ENCODE results near the gene CDK4.

Gene CDK4

DNA sequence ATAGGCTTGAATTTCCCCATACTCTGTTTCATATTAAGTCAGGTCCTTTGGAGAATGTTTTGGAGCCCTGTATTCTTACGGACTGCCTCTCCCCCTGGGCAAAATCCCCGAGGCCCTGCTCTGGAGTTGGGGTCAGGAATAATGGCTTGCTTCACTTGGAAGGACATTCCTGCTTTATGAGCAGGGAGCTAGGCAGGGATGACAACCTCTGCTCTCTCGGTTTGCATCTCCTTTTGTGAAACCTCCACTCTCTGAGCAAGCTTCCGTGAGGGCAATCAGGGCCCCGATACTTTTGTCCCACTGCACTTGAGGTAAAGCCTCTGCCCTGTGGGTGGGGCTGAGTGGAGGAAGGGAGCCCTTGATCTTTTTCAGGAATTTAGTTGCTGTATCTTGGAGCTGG, 38.9 kb downstream of the CDK4 start:
- Histone ChIP-seq H3K4me1 (ENCODE audit: control insufficient read depth, insufficient read depth, low read length) (no peaks in the 10 kb centered on the region), H3K27ac (ENCODE audit: low read depth, low read length) (no peak overlapping the region), H3K27me3 (ENCODE audit: control insufficient read depth, insufficient read depth, low read length) (no peaks in the 10 kb centered on the region), H3K9me3 (ENCODE audit: control insufficient read depth, insufficient read depth, low read length) (no peaks in the 10 kb centered on the region), H3K36me3 (ENCODE audit: control insufficient read depth, insufficient read depth, low read length) (peaks cover 17% of the 10 kb centered on the region), H3K9ac (ENCODE audit: low read depth, low read length) (no peak overlapping the region), H3K4me3 (ENCODE audit: low read depth, low read length) (no peak overlapping the region)

DNA sequence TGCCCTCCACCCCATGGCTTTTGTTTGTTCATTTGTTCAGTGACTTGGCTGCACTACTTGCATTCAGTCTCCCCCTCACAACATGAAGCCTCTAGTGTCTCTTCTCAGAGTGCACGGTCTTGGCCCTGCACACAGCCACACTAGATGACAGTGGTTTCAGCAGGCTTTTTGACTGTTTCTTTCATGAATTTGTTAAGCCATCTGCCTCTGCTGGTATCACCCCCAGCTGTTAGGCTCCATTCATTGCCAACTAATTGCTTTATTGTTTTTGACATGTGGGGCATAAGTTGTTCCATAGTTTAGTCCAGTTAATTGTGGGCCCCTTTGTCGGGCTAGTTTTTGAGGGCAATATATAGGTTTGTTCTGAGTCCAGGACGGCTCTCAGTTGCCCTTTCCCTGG, 39.4 kb downstream of the CDK4 start:
- no peak overlapping the region for H3K9ac ChIP-seq (ENCODE audit: low read depth, low read length)
- peaks cover 12% of the 10 kb centered on the region for H3K36me3 ChIP-seq (ENCODE audit: control insufficient read depth, insufficient read depth, low read length)
- no peaks in the 10 kb centered on the region for H3K27me3 ChIP-seq (ENCODE audit: control insufficient read depth, insufficient read depth, low read length)
- H3K4me3 ChIP-seq (ENCODE audit: low read depth, low read length), result no peak overlapping the region
- no peaks in the 10 kb centered on the region for H3K9me3 ChIP-seq (ENCODE audit: control insufficient read depth, insufficient read depth, low read length)
- H3K27ac ChIP-seq (ENCODE audit: low read depth, low read length), result no peak overlapping the region
- H3K4me1 ChIP-seq (ENCODE audit: control insufficient read depth, insufficient read depth, low read length), result no peaks in the 10 kb centered on the region

DNA sequence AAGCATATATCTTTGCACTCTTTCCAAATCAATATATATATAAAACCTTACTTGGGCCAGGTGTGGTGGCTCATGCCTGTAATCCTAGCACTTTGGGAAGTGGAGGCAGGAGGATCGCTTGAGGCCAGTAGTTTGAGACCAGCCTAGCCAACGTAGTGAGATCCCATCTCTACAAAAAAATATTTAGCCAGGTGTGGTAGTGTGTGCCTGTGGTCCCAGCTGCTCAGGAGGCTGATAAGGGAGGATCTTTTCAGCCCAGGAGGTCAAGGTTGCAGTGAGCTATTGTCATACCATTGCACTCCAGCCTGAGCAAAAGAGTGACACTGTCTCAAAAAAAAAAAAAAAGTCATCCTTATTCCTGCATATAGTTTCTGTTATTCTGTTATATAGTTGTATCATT, 43.8 kb downstream of the CDK4 start:
- Histone ChIP-seq H3K9ac (ENCODE audit: low read depth, low read length) (no peak overlapping the region), H3K27ac (ENCODE audit: low read depth, low read length) (no peak overlapping the region), H3K36me3 (ENCODE audit: control insufficient read depth, insufficient read depth, low read length) (peaks cover 5% of the 10 kb centered on the region; the same call in 1 of the 2 replicates), H3K9me3 (ENCODE audit: control insufficient read depth, insufficient read depth, low read length) (no peaks in the 10 kb centered on the region), H3K4me3 (ENCODE audit: low read depth, low read length) (no peak overlapping the region), H3K4me1 (ENCODE audit: control insufficient read depth, insufficient read depth, low read length) (no peaks in the 10 kb centered on the region), H3K27me3 (ENCODE audit: control insufficient read depth, insufficient read depth, low read length) (no peaks in the 10 kb centered on the region)

DNA sequence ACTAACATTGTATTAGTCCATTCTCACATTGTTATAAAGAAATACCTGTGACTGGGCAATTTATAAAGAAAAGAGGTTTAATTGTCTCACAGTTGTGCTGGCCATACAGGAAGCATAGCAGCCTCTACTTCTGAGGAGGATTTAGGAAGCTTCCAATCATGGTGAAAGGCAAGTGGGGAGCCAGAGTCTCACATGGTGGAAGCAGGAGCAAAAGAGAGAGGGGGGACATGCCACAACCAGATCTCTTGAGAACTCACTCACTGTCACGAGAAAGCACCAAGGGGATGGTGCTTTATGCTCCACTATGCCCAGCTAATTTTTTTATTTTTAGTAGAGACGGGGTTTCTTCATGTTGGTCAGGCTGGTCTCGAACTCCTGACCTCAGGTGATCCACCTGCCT, 44.9 kb downstream of the CDK4 start:
- Histone ChIP-seq H3K9me3 (ENCODE audit: control insufficient read depth, insufficient read depth, low read length) (no peaks in the 10 kb centered on the region), H3K27me3 (ENCODE audit: control insufficient read depth, insufficient read depth, low read length) (no peaks in the 10 kb centered on the region), H3K4me3 (ENCODE audit: low read depth, low read length) (no peak overlapping the region), H3K4me1 (ENCODE audit: control insufficient read depth, insufficient read depth, low read length) (no peaks in the 10 kb centered on the region), H3K9ac (ENCODE audit: low read depth, low read length) (no peak overlapping the region), H3K27ac (ENCODE audit: low read depth, low read length) (no peak overlapping the region), H3K36me3 (ENCODE audit: control insufficient read depth, insufficient read depth, low read length) (peaks cover 5% of the 10 kb centered on the region; the same call in 1 of the 2 replicates)

DNA sequence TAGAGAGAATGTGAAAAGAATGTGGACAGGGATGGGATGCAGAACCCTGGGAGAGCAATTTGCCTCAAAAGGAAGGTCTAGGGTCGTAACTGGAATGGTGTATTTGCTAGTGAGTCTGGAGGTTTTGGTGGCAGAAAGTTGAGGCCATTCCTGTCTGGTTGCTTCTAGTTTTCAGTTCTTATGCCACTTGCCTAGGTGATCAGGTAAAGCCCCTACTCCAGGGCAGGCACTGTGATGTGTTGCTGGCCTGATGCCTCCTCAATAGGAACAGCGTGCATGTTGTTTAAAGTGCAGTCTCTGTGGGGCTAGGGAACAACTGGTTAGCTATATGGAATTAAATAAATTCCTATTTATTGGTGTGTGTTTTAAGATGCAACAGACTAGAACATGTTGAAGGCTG, 51.8 kb downstream of the CDK4 start:
- H3K36me3 ChIP-seq (ENCODE audit: control insufficient read depth, insufficient read depth, low read length), result peaks cover 14% of the 10 kb centered on the region

DNA sequence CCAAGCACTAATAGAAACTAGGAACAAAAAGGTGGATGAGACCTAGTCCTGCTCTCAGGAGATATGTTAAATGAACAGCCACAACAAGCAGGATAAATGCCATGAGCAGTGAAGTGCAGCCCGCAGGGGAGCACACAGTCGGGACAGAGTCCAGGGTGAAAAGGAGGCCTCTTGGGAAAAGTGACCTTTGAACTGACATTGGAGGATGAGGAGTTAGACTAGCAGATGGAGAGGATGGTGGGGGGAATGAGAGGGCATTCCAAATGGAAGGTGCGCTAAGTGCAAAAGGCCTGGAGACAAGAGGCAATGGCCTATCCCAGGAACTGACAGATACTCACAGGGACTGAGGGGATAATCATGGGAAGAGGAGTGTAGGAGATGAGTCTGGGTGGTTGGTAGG, 53.7 kb downstream of the CDK4 start:
- Histone ChIP-seq H3K9me3 (ENCODE audit: control insufficient read depth, insufficient read depth, low read length) (no peaks in the 10 kb centered on the region), H3K27ac (ENCODE audit: low read depth, low read length) (no peak overlapping the region), H3K4me1 (ENCODE audit: control insufficient read depth, insufficient read depth, low read length) (0 out of 2 replicates have a peak, but pooled peaks cover 4% of the 10 kb centered on the region), H3K9ac (ENCODE audit: low read depth, low read length) (no peak overlapping the region), H3K36me3 (ENCODE audit: control insufficient read depth, insufficient read depth, low read length) (peaks cover 14% of the 10 kb centered on the region), H3K4me3 (ENCODE audit: low read depth, low read length) (no peak overlapping the region), H3K27me3 (ENCODE audit: control insufficient read depth, insufficient read depth, low read length) (no peaks in the 10 kb centered on the region)

More for the DNA sequence above, 51.8 kb downstream of the CDK4 start:
- Histone ChIP-seq H3K27me3 (ENCODE audit: control insufficient read depth, insufficient read depth, low read length) (no peaks in the 10 kb centered on the region), H3K9ac (ENCODE audit: low read depth, low read length) (no peak overlapping the region), H3K9me3 (ENCODE audit: control insufficient read depth, insufficient read depth, low read length) (no peaks in the 10 kb centered on the region), H3K27ac (ENCODE audit: low read depth, low read length) (no peak overlapping the region), H3K4me3 (ENCODE audit: low read depth, low read length) (no peak overlapping the region), H3K4me1 (ENCODE audit: control insufficient read depth, insufficient read depth, low read length) (no peaks in the 10 kb centered on the region)

Measured in HUES48 (cell line).